22Rv1 (cell line): ENCODE measurements around the gene HPCA.

Experiments
- H3K27ac ChIP-seq: fragments of 450-650 bp; 2 replicates; pipeline ENCODE4 v1.5.1; 2017
- CTCF ChIP-seq: fragments of 450-650 bp; IDR thresholded peaks from 2 replicates; pipeline ENCODE4 v1.5.1; 2017; ENCODE audit warnings: mild to moderate bottlenecking
- ZFX ChIP-seq: fragments of 450-650 bp; IDR thresholded peaks from 2 replicates; pipeline ENCODE4 v1.6.1; 2017; ENCODE audit warnings: antibody characterized with exemption, borderline replicate concordance

The HPCA gene

DNA sequence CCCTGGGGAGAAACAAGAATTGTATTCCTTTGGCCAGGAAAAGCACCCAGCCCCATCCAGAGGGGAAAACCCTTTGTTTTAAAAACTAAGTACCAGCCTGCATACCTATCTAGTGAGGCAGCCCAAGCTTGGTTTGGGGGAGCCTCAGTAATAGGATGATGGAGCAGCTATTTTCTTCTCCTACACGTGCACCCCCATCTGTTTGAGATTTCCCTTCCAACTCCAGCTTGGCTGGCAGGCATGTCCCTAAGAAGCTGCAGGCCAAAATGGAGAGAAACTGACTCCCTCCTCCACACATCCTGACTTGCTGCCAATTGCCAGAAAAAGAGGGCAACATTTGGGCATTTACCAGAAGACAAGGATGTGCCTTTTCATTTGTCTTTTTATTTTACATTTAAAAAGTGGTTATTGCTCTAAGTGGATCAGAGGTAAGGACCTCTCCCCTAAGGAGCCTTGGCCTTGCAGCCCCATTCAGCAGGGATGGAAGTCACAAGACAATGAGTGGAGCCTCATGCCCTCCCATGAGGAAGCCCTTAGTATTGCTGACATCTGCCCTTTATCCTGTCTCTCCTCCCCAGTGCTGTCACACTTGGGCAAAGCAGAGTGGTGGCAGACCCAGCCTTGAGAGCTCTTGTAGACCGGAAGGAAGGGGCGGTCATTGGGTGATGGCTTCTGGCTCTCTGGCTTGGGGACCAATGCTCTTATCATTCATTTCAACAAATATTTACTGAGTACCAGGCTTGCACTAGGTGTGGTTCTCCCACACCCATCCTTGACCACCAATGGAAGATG lies 24.2 kb upstream of the HPCA start:
- H3K27ac ChIP-seq = no peak overlapping the region
- TF ChIP-seq CTCF = no peak
- no peak for TF ChIP-seq ZFX

- no peak for TF ChIP-seq CTCF
- TF ChIP-seq ZFX = no peak
- no peak overlapping the region for H3K27ac ChIP-seq
Observed at GRCh38 chr1:32863218-32863880, 22.9 kb upstream of the HPCA start.

GRCh38 chr1:32863881-32864245 lies 22.4 kb upstream of the HPCA start:
- TF ChIP-seq ZFX (no peak), CTCF (no peak)
- no peak overlapping the region for H3K27ac ChIP-seq

DNA sequence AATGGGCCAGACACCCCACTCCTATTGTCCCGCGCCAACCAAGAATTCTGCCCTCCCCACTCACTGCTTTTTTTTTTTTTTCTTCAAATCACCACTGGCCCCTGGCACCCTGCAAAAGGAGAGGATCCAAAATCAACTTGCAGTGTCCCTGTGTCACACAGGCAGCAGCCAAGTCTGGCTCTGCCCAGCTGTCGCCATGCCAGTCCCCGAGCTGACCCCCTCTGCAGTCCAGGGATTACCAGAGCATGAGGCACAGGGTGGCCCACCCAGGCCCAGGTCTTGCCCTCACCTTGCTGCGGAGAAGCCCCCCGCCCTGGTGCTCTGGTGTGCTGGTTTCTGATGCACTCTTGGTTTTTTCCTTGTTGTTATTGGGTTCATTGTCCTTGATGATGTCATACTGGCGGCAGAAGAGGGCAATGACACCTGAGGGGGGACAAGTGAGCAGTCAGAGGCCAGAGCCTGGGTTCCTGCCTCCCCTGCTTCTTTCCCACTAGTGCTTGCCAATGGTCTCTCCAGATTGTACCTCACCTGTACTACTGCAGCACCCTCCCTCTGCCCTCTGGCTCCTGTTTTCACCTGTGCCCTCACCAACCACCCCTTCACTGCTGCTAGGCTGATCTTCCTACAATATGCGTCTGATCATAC lies 21.8 kb upstream of the HPCA start:
- TF ChIP-seq CTCF (no peak), ZFX (no peak)

GRCh38 chr1:32865639-32866405 lies 20.5 kb upstream of the HPCA start:
- no peak for TF ChIP-seq ZFX
- TF ChIP-seq CTCF = no peak
- H3K27ac ChIP-seq = no peak overlapping the region

More for the DNA sequence above, 21.8 kb upstream of the HPCA start:
- H3K27ac ChIP-seq = no peak overlapping the region

- H3K27ac ChIP-seq = no peak overlapping the region
- TF ChIP-seq ZFX = no peak
- no peak for TF ChIP-seq CTCF
Observed at GRCh38 chr1:32867151-32867550, 19.1 kb upstream of the HPCA start.
